HCT116 (cell line): ENCODE measurements around the gene THBS3.

Experiments used
- EZH2 ChIP-seq: fragments of 200-600 bp; sonication (generic); IDR thresholded peaks from 2 replicates; pipeline ENCODE4 v1.6.1; 2017; ENCODE audit warnings: antibody characterized with exemption, mixed run types
- RAD21 ChIP-seq: IDR thresholded peaks from 2 replicates; pipeline ENCODE4 v1.6.1; 2012; ENCODE audit warnings: low read depth, mild to moderate bottlenecking
- SIN3A ChIP-seq: IDR thresholded peaks from 2 replicates; pipeline ENCODE4 v1.6.1; 2012; ENCODE audit warnings: low read depth
- SRF ChIP-seq: IDR thresholded peaks from 2 replicates; pipeline ENCODE4 v1.6.1; 2012; ENCODE audit warnings: low read depth
- TF ChIP-seq, protein P1 (sequence below), 3 experiments: fragments of 200-600 bp in 1 of 3; sonication (generic) in 1 of 3; IDR thresholded peaks in 2 of 3; conservative IDR thresholded peaks in 1 of 3; 2 replicates each; pipeline ENCODE4 v1.5.1; 2012 to 2017; ENCODE audit warnings: low read depth in 2 of 3, low read length in 2 of 3, antibody characterized with exemption in 1 of 3, borderline replicate concordance in 1 of 3, control low read depth in 1 of 3, mild to moderate bottlenecking in 1 of 3, mixed read lengths in 1 of 3, mixed run types in 1 of 3, moderate library complexity in 1 of 3; ENCODE audit not compliant: insufficient read depth in 1 of 3

DNA sequence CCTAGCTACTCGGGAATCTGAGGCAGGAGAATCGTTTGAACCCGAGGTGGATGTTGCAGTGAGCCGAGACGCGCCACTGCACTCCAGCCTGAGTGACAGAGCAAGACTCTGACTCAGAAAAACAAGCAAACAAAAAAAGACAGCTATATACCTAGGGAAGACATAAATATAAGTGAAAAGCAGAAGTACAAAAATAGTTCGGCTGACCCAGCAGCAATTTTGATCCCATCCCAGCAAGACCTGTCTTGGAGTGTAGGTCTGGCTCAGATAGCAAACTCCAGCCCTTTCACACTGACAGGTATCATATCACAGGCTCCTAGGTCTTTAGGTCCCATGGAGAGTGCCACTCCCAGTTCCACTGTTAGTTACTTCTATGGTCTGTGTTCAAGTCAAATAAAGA, 15.3 kb upstream of the THBS3 start:
- TF ChIP-seq, protein P1, sequence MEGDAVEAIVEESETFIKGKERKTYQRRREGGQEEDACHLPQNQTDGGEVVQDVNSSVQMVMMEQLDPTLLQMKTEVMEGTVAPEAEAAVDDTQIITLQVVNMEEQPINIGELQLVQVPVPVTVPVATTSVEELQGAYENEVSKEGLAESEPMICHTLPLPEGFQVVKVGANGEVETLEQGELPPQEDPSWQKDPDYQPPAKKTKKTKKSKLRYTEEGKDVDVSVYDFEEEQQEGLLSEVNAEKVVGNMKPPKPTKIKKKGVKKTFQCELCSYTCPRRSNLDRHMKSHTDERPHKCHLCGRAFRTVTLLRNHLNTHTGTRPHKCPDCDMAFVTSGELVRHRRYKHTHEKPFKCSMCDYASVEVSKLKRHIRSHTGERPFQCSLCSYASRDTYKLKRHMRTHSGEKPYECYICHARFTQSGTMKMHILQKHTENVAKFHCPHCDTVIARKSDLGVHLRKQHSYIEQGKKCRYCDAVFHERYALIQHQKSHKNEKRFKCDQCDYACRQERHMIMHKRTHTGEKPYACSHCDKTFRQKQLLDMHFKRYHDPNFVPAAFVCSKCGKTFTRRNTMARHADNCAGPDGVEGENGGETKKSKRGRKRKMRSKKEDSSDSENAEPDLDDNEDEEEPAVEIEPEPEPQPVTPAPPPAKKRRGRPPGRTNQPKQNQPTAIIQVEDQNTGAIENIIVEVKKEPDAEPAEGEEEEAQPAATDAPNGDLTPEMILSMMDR (IDR thresholded peaks at IDR 0.05 in 2 of 3, conservative IDR thresholded peaks at IDR 0.05 in 1 of 3; ENCODE audit: borderline replicate concordance in 1 of 3, insufficient read depth in 1 of 3, low read depth in 2 of 3, low read length in 2 of 3): no peak
- no peak for TF ChIP-seq SIN3A
- no peak for TF ChIP-seq SRF
- TF ChIP-seq RAD21: no peak
- no peak for TF ChIP-seq EZH2
